AG09319 (cell line): ENCODE data around the gene PYM1.

Source experiments
- DNase-seq: peaks from one replicate; pipeline ENCODE4 v3.0.0-alpha.2; 2010; ENCODE audit warnings: low read depth; ENCODE audit errors: extremely low read depth
- CTCF ChIP-seq: IDR thresholded peaks from 2 replicates; pipeline ENCODE4 v1.5.1; 2011; ENCODE audit warnings: low read depth, mild to moderate bottlenecking, inconsistent platforms, low read length, moderate library complexity

PYM1 gene

GRCh38 chr12:55861871-55862270, 65.8 kb downstream of the PYM1 start:
- DNase-seq = no peak
- no peak for TF ChIP-seq CTCF

- DNase-seq = no peak
- no peak for TF ChIP-seq CTCF
These were observed 66.3 kb downstream of the PYM1 start for GRCh38 chr12:55861396-55861795.

- no peak for TF ChIP-seq CTCF
- no peak for DNase-seq
These were observed 75.0 kb downstream of the PYM1 start for GRCh38 chr12:55852740-55853139.
